ENCODE data around the gene VEGFD. TPM values are rescaled to one million over a fixed set of nuclear protein-coding genes. Genes with fewer than 3 reads are reported as not detected.

Gene VEGFD
- total RNA-seq, 2 experiments from 2014 or later, result not detected

DNA sequence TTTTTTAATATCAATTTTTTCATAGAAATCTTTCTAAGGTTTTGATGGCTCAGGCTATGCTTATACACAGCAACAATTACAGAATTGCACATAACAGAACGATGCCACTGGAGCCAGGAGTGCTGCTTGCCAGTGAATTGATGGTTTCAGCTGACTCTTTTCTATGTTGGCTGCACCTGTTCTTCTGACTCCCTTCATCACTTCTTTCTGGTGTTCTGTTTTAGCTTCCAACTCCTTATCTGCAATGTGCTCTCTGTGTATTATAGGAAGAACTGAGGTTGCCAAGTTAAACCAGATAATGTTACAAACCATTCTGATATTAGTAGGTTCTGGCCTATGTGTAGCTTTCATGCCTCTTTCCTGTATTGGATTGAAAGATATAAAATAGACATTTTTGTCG lies 11.6 kb upstream of the VEGFD start:
- Mint-ChIP-seq H3K4me1 (ENCODE audit: low read depth) (no peaks in the 10 kb centered on the region), H3K4me3 (no peak overlapping the region), H3K36me3 (ENCODE audit: low read depth) (no peaks in the 10 kb centered on the region), H3K27me3 (no peaks in the 10 kb centered on the region), H3K9me3 (no peaks in the 10 kb centered on the region), H3K27ac (no peak overlapping the region)
- ChIA-PET POLR2A (no interaction called here), CTCF (no interaction called here)
- intact Hi-C loops (cut with micrococcal nuclease), result no loop called here
- DNase-seq (no peak), ATAC-seq (no peak)
- TF ChIP-seq, protein P1, sequence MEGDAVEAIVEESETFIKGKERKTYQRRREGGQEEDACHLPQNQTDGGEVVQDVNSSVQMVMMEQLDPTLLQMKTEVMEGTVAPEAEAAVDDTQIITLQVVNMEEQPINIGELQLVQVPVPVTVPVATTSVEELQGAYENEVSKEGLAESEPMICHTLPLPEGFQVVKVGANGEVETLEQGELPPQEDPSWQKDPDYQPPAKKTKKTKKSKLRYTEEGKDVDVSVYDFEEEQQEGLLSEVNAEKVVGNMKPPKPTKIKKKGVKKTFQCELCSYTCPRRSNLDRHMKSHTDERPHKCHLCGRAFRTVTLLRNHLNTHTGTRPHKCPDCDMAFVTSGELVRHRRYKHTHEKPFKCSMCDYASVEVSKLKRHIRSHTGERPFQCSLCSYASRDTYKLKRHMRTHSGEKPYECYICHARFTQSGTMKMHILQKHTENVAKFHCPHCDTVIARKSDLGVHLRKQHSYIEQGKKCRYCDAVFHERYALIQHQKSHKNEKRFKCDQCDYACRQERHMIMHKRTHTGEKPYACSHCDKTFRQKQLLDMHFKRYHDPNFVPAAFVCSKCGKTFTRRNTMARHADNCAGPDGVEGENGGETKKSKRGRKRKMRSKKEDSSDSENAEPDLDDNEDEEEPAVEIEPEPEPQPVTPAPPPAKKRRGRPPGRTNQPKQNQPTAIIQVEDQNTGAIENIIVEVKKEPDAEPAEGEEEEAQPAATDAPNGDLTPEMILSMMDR (IDR thresholded peaks at IDR 0.05), result no peak

DNA sequence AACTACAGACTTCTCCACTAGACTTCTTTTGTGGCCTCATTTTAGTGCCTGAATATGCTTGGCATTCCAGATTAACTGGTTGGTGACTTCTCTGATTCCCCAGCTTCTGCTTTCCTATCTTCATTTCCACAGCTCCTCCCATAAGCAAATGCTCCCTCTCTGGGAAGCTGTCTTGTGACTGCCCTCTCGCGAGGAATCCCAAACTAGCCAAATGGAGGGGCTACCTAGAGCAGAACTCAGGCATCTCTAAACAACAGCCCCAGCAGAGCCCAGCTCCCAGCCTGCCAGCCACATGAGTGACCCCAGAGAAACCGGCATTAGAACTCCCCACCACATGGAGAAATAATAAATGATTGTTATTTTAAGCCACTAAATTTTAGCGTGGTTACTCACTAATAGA lies 7.6 kb upstream of the VEGFD start:
- Mint-ChIP-seq H3K27me3 (no peaks in the 10 kb centered on the region), H3K27ac (no peak overlapping the region), H3K9me3 (no peaks in the 10 kb centered on the region), H3K4me3 (no peak overlapping the region), H3K36me3 (ENCODE audit: low read depth) (no peaks in the 10 kb centered on the region), H3K4me1 (ENCODE audit: low read depth) (no peaks in the 10 kb centered on the region)
- TF ChIP-seq, protein P1 (IDR thresholded peaks at IDR 0.05), result no peak
- CTCF ChIA-PET, result no interaction called here
- intact Hi-C loops (cut with micrococcal nuclease), result no loop called here
- no peak for ATAC-seq
- DNase-seq, result no peak
- POLR2A ChIA-PET, result no interaction called here

DNA sequence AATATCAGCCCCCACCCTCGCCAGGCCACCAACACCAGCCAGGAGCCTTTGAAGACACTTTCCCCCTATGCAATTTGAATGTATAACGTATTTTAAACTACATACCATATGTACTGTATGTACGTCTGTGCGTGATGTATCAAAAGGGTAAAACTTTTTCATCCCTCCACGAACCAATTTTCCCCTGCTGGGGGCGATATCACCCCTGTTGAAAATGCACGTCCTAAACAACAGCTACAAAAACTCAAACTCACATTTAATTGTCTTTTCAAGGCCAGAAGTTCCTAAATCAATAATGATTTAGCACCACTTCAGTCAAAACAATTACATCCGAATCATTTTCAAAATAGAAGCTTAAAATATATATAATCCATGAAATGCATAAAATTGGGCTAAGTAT lies 1.4 kb downstream of the VEGFD start:
- CTCF ChIA-PET, result no interaction called here
- intact Hi-C loops (cut with micrococcal nuclease), result no loop called here
- peaks cover 3% of the 10 kb centered on the region for H3K27me3 Mint-ChIP-seq
- H3K9me3 Mint-ChIP-seq, result no peaks in the 10 kb centered on the region
- H3K36me3 Mint-ChIP-seq (ENCODE audit: low read depth), result no peaks in the 10 kb centered on the region
- DNase-seq, result no peak
- POLR2A ChIA-PET, result no interaction called here
- no peak overlapping the region for H3K27ac Mint-ChIP-seq
- TF ChIP-seq, protein P1 (IDR thresholded peaks at IDR 0.05), result no peak
- no peak for ATAC-seq
- no peaks in the 10 kb centered on the region for H3K4me1 Mint-ChIP-seq (ENCODE audit: low read depth)
- H3K4me3 Mint-ChIP-seq, result no peak overlapping the region

DNA sequence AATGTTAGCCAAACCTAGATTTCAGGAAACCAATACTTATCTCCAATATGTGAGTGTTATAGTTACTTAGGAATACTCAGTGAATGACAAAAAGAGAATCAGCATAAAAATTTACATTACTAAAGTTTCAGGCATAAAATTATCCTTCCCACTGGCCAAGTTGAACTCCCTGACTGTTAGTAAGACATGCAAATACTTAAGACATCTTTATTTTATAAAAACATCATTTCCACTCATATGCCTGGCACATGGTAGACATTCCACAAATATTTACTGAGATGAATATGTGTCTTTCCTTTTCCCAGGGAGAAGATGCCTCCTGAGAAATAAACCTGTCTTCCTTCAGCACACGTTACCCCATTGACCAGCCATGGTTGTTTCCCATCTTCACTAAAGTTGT lies 7.3 kb downstream of the VEGFD start:
- Mint-ChIP-seq H3K4me1 (ENCODE audit: low read depth) (no peaks in the 10 kb centered on the region), H3K27ac (no peak overlapping the region), H3K27me3 (peaks cover 2% of the 10 kb centered on the region), H3K4me3 (no peak overlapping the region), H3K9me3 (no peaks in the 10 kb centered on the region), H3K36me3 (ENCODE audit: low read depth) (no peaks in the 10 kb centered on the region)
- ATAC-seq, result no peak
- no peak for DNase-seq
- POLR2A ChIA-PET, result no interaction called here
- TF ChIP-seq, protein P1 (IDR thresholded peaks at IDR 0.05), result no peak
- intact Hi-C loops (cut with micrococcal nuclease), result no loop called here
- CTCF ChIA-PET, result no interaction called here

DNA sequence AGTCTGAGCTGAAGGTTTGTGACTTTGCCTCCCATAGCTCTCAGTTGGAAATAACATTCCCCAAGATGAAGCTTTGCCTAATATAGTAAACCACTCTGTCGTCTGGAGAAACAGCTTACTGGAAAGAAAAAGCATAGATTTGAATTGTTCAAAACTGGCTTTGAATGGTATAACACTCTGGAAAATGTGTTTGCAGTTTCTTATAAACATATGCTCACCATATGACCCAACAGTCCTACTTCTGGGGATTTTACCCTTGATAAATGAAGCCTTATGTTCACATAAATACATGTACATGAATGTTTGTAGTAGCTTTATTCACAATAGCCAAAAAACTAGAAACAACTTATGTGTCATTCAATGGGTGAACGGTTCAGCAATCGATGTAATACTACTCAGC lies 10.2 kb downstream of the VEGFD start:
- H3K4me3 Mint-ChIP-seq, result no peak overlapping the region
- POLR2A ChIA-PET, result no interaction called here
- peaks cover 3% of the 10 kb centered on the region for H3K27me3 Mint-ChIP-seq
- H3K9me3 Mint-ChIP-seq, result no peaks in the 10 kb centered on the region
- ATAC-seq, result no peak
- intact Hi-C loops (cut with micrococcal nuclease), result no loop called here
- no peaks in the 10 kb centered on the region for H3K36me3 Mint-ChIP-seq (ENCODE audit: low read depth)
- CTCF ChIA-PET, result interaction anchor here (0.6 to 1.5 kb wide), 2 partner anchors 25 to 225 kb away, joined by 3 to 8 read pairs; no protein-coding TSS in a partner anchor
- no peaks in the 10 kb centered on the region for H3K4me1 Mint-ChIP-seq (ENCODE audit: low read depth)
- no peak for DNase-seq
- H3K27ac Mint-ChIP-seq, result no peak overlapping the region
- TF ChIP-seq, protein P1 (IDR thresholded peaks at IDR 0.05), result no peak
